Stimulated activated CD4-positive, alpha-beta T cell treated with anti-CD3 and anti-CD28 coated beads, Interleukin-4, amount 100 ng/mL, for 1 hour (primary cell): ENCODE measurements around the gene ZNF200.

Experiments used
- DNase-seq: peaks from one replicate; pipeline ENCODE4 v3.0.0-alpha.2; 2020

ZNF200 gene

DNA sequence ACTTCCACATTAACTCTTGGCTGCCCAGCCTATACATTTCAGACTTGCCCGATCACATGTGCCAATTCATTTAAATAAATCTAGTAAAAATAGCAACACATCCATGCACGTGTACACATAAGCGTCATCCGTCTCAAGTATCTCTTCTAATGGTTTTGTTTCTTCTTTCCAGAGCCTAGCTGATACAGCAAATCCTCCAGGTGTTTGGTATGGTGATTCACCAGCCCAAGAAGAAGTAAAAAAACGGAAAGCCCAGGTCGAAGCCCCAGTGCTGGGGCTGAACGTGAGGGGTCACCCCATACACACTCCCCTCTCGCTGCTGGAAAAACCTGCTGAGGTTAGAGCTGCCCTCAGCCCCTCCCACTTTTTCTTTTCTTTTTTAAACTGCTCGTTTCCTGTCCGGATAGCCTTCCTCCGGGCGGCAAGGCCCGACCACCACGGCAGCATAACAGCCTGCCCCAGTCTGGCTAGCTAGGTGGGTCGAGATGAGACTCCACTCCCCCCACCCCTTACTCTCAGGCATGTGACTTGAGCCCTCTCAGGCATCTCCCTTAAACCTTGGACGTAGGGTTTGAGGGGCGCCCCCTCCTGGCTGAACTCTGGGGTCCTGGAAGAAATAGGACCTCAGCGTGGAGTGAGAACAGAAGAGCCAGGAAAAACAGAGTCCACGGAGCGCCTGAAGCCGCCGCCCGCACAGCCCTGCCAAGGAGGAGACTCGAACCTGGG, 60.9 kb downstream of the ZNF200 start:
- no peak for DNase-seq
